GM13977 (cell line): ENCODE measurements around the gene RANGAP1.

Experiments used
- DNase-seq: peaks from one replicate; pipeline ENCODE4 v3.0.0; 2012; ENCODE audit warnings: low spot score
- CTCF ChIP-seq: IDR thresholded peaks from 2 replicates; pipeline ENCODE4 v1.5.1; 2012; ENCODE audit warnings: mild to moderate bottlenecking, control low read depth; ENCODE audit not compliant: insufficient read depth; ENCODE audit errors: extremely low read depth, missing control alignments
- in situ Hi-C: fragments of 300-500 bp; cut with MboI; formaldehyde crosslinking; loops from one replicate; pipeline ENCODE4 v1.12.0; 2022; ENCODE audit warnings: low sequenced_read_pairs, low pct_unique_long_range_greater_than_20kb, mixed read lengths, inconsistent platforms; ENCODE audit not compliant: unreplicated experiment

RANGAP1 gene

DNA sequence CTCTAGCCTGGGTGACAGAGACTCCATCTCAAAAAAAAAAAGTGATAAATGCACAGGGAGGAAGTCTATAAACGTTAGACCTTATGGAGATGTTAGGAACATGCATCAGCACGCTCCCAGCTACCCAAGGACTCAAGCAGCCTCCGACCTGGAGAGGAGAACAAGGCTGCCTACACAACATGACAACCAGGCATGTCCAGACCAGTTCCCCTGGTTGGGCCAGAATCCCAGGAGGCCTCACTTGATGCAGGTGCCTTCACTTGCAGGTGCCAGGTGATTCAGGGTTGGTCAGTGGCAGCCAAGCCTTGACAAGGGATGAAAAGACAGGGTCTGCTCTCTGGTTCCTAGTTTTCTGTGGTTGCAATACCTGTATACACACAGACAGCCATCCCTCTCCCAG lies 5.9 kb downstream of the RANGAP1 start:
- DNase-seq, result no peak
- in situ Hi-C loops, result no loop called here
- no peak for TF ChIP-seq CTCF

- DNase-seq, result no peak
- no peak for TF ChIP-seq CTCF
- in situ Hi-C loops, result no loop called here
Observed at GRCh38 chr22:41274856-41275255, 11.1 kb downstream of the RANGAP1 start.

DNA sequence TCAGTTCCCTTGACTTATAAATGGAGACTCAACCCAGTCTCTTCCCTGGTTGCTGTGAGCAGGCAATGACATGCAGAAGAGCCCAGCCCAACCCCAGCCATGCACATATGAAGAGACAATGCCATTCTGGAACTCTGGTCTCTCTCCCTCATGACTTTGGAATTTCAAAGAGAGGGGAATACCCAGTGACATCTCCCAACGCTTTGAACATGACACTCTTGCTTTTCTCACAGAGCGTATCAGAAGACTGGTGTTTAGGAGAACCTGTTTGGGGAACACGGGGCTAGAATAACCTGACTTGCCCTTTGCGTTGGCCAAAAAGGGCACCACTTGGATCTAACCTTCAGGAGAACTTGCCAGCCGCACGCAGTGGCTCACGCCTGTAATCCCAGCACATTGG lies 12.9 kb downstream of the RANGAP1 start:
- no peak for TF ChIP-seq CTCF
- in situ Hi-C loops, result no loop called here
- no peak for DNase-seq

DNA sequence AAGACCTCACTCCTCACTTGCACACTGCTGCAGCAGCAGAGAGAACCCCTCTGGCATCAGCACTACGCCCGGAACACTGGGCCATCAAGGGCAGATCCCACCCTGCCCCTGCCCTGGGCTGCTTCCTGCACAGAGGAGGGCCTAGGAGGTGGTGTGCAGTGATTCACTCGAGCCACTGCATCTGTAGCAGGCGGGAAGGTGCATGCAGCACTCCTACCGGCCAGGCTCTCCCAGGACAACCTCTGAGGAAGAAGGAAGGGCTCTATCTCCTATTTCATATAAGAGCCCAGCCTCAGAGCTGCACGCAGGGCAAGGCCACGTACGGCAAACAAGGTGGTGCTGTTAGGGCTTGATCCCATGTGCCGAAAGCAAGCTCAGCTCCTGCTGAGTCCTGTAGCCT lies 14.2 kb downstream of the RANGAP1 start:
- no peak for DNase-seq
- in situ Hi-C loops, result no loop called here
- TF ChIP-seq CTCF, result no peak

GRCh38 chr22:41267958-41268357 lies 18.0 kb downstream of the RANGAP1 start:
- DNase-seq, result no peak
- in situ Hi-C loops, result no loop called here
- no peak for TF ChIP-seq CTCF

- no peak for TF ChIP-seq CTCF
- DNase-seq, result no peak
- in situ Hi-C loops, result no loop called here
Observed at GRCh38 chr22:41264408-41264941, 21.5 kb downstream of the RANGAP1 start.

DNA sequence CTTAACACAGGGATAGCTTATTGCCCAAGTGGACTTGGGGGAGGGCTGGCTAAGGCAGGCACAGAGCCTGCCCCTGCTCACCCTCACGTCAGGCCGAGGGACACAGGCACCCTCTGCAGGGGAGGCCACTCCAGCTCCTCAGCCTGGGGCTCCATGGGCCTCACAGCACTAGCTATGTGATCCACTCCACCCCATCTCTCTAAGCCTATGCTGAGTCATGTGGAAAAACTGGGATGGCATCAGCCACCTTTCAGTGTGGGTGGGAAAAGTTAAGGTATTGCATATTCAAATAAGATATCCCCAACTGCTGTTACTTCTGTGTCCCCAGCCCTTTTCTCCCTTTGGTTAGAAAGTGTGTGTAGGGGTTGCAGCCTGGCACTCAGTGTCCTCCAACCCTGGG lies 22.3 kb downstream of the RANGAP1 start:
- no peak for TF ChIP-seq CTCF
- DNase-seq, result no peak
- in situ Hi-C loops, result no loop called here
